ENCODE results near the gene HIPK2.

- TF ChIP-seq CTCF (conservative IDR thresholded peaks at IDR 0.05) (no peak), ZFX (IDR thresholded peaks at IDR 0.05) (no peak)
These were observed 143.7 kb downstream of the HIPK2 start for GRCh38 chr7:139634087-139634486.
